SU-DHL-6 (cell line): Measurements from ENCODE around the gene THAP7.

ENCODE experiments used
- EZH2phosphoT487 ChIP-seq: fragments of 200-600 bp; sonication (generic), shearing (Covaris generic); conservative IDR thresholded peaks from 2 replicates; pipeline ENCODE4 v1.6.1; 2018; ENCODE audit warnings: mild to moderate bottlenecking, antibody characterized with exemption, low read length, moderate library complexity, mixed read lengths
- TF ChIP-seq, protein P1 (sequence below): fragments of 200-600 bp; sonication (generic); IDR thresholded peaks from one replicate; pipeline ENCODE4 v1.5.1; 2017; ENCODE audit warnings: antibody characterized with exemption, mild to moderate bottlenecking, low read length, moderate library complexity; ENCODE audit not compliant: insufficient read depth, poor library complexity, severe bottlenecking

DNA sequence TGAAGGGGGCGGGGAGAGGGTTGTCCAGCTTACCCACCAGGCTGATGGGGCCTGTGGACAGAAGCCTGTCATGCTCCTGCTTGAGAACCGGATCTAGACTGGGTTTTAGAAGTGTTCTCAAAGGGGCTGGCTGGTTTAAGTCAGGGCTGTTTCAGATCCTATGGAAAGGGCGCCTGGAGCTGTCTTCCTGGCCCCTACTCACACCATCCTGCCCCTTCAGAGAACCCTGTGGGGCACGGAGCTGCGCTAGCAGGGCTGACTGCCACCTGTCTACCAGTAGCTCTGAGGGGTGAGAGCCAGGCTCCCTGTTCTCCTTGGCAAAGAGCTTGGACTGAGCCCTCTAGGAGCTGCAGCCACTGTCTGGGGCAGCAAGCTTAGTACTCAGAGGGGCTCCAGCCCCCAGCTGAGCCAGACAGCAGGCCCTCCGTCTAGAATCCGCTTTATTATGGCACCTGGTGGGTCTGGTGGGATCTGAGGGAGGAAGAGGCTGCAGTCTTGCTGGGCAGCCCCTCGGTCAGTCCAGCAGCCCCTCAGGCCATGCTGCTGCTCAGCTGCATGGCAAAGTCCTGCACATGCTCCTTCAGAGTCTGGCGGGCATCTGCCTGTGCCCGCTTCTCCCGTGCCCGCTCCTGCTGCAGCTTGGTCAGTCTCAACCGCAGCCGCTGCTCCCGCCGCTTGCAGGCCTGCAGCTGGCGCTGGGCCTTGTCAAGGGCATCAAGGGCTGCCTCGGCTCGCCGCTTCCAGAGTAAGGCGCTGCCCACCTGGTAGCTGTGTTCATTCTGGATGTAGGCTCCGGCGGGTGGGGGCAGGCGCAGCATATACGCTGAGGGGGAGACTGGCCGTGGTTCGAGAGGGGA is 2.3 kb downstream of the THAP7 start:
- TF ChIP-seq, protein P1, sequence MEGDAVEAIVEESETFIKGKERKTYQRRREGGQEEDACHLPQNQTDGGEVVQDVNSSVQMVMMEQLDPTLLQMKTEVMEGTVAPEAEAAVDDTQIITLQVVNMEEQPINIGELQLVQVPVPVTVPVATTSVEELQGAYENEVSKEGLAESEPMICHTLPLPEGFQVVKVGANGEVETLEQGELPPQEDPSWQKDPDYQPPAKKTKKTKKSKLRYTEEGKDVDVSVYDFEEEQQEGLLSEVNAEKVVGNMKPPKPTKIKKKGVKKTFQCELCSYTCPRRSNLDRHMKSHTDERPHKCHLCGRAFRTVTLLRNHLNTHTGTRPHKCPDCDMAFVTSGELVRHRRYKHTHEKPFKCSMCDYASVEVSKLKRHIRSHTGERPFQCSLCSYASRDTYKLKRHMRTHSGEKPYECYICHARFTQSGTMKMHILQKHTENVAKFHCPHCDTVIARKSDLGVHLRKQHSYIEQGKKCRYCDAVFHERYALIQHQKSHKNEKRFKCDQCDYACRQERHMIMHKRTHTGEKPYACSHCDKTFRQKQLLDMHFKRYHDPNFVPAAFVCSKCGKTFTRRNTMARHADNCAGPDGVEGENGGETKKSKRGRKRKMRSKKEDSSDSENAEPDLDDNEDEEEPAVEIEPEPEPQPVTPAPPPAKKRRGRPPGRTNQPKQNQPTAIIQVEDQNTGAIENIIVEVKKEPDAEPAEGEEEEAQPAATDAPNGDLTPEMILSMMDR: no peak
- no peak for TF ChIP-seq EZH2phosphoT487
